CD4-positive, alpha-beta memory T cell (primary cell): ENCODE measurements around the gene CPEB4. TPM values are rescaled to one million over a fixed set of nuclear protein-coding genes. Genes with fewer than 3 reads are reported as not detected.

Experiments used
- CTCF ChIA-PET: fragments of 350-600 bp; sonication (Branson Sonifier 250); formaldehyde crosslinking; loops from one replicate; lab custom pipeline; 2021; ENCODE audit warnings: inconsistent platforms; ENCODE audit not compliant: partially characterized antibody; lab: Charles Lee
- POLR2A ChIA-PET: fragments of 350-600 bp; sonication (Branson Sonifier 250); formaldehyde crosslinking; loops from one replicate; lab custom pipeline; 2021; ENCODE audit not compliant: partially characterized antibody; lab: Charles Lee
- DNase-seq, 5 donors: peaks; one replicate each; pipeline versions ENCODE4 v3.0.0 to v3.0.0-alpha.2; 2020 to 2022; ENCODE audit warnings: mixed read lengths in 1 of 5
- H3K27ac ChIP-seq: one replicate; pipeline ENCODE4 v1.7.0; 2013; ENCODE audit warnings: low read depth, low read length
- H3K27me3 ChIP-seq: 2 replicates; pipeline ENCODE4 v1.7.0; 2013; ENCODE audit warnings: mild to moderate bottlenecking, low read length, moderate library complexity; ENCODE audit not compliant: insufficient read depth
- H3K36me3 ChIP-seq: 2 replicates; pipeline ENCODE4 v1.7.0; 2013; ENCODE audit warnings: mild to moderate bottlenecking, low read length, moderate library complexity; ENCODE audit not compliant: insufficient read depth
- H3K4me1 ChIP-seq: 2 replicates; pipeline ENCODE4 v1.7.0; 2013; ENCODE audit warnings: mild to moderate bottlenecking, low read length, moderate library complexity; ENCODE audit not compliant: insufficient read depth
- H3K4me3 ChIP-seq, 2 donors: one replicate each; pipeline ENCODE4 v1.7.0; 2013; ENCODE audit warnings: low read length in 2 of 2, mild to moderate bottlenecking in 1 of 2
- H3K9me3 ChIP-seq, 2 donors: one replicate each; pipeline ENCODE4 v1.7.0; 2013; ENCODE audit warnings: low read length in 2 of 2, control low read depth in 1 of 2; ENCODE audit not compliant: control insufficient read depth in 1 of 2
- H3K27ac Mint-ChIP-seq, 7 donors: one replicate each; pipeline ENCODE4 v1.8.0; 2020 to 2021; ENCODE audit warnings: mixed read lengths in 7 of 7, mild to moderate bottlenecking in 6 of 7, inconsistent platforms in 3 of 7, moderate library complexity in 3 of 7
- H3K27me3 Mint-ChIP-seq, 2 donors: one replicate each; pipeline ENCODE4 v1.8.0; 2020 to 2021; ENCODE audit warnings: mixed read lengths in 2 of 2
- H3K36me3 Mint-ChIP-seq, 2 donors: one replicate each; pipeline ENCODE4 v1.8.0; 2020 to 2021; ENCODE audit warnings: mixed read lengths in 2 of 2, inconsistent platforms in 1 of 2, mild to moderate bottlenecking in 1 of 2
- H3K4me1 Mint-ChIP-seq, 4 donors: one replicate each; pipeline ENCODE4 v1.8.0; 2020 to 2021; ENCODE audit warnings: mixed read lengths in 4 of 4, mild to moderate bottlenecking in 1 of 4
- H3K4me3 Mint-ChIP-seq, 8 donors: one replicate each; pipeline ENCODE4 v1.8.0; 2020 to 2021; ENCODE audit warnings: mixed read lengths in 8 of 8, mild to moderate bottlenecking in 7 of 8, moderate library complexity in 6 of 8, inconsistent platforms in 3 of 8
- H3K9me3 Mint-ChIP-seq, 8 donors: one replicate each; pipeline ENCODE4 v1.8.0; 2020 to 2021; ENCODE audit warnings: mixed read lengths in 8 of 8, mild to moderate bottlenecking in 5 of 8, inconsistent platforms in 3 of 8, moderate library complexity in 1 of 8
- intact Hi-C: fragments of 100-400 bp; cut with micrococcal nuclease; formaldehyde crosslinking; loops from one replicate; pipeline ENCODE4 v1.15.1; 2023
- polyA plus RNA-seq, 2 donors: library from polyadenylated mRNA; unstranded; fragments of 300-500 nt; fragmentation: Illumina TruSeq; gene quantifications; one replicate each; pipeline ENCODE4 v1.2.3, GENCODE V29; 2021
- total RNA-seq, 2 experiments: library from RNA; stranded (reverse); gene quantifications; one replicate each; pipeline ENCODE4 v1.2.3, GENCODE V29; 2021

The CPEB4 gene
- total and polyA plus RNA-seq, 4 experiments from 2014 or later: 1.9 to 18.3 (median 11.6) TPM

- no peak for DNase-seq
- CTCF ChIA-PET: interaction anchor here (1.3 to 3.5 kb wide), 3 partner anchors 8 to 295 kb away, joined by 5 to 13 read pairs (median 6); partner anchors contain the start of gene BOD1
- Histone ChIP-seq H3K4me1 (peaks cover 4% of the 10 kb centered on the region), H3K36me3 (no peaks in the 10 kb centered on the region), H3K27me3 (no peaks in the 10 kb centered on the region), H3K9me3 (no peaks in the 10 kb centered on the region), H3K27ac (no peak overlapping the region), H3K4me3 (no peak overlapping the region)
- no peak overlapping the region for H3K4me3 Mint-ChIP-seq
- no peak overlapping the region for H3K27ac Mint-ChIP-seq
- H3K4me1 Mint-ChIP-seq: peaks cover 10 to 23% (median 18%) of the 10 kb centered on the region in 4 donors
- intact Hi-C loops: no loop called here
- POLR2A ChIA-PET: interaction anchor here (0.9 to 1.0 kb wide), 2 partner anchors 24 to 25 kb away, joined by 3 to 4 read pairs; partner anchors contain the start of gene CPEB4
- peaks cover 11 to 18% of the 10 kb centered on the region in 2 donors for H3K36me3 Mint-ChIP-seq
- no peaks in the 10 kb centered on the region for H3K27me3 Mint-ChIP-seq
- no peaks in the 10 kb centered on the region for H3K9me3 Mint-ChIP-seq
These were observed 23.5 kb downstream of the CPEB4 start for GRCh38 chr5:173911623-173912022.

GRCh38 chr5:173913686-173914321 is 25.7 kb downstream of the CPEB4 start:
- Histone ChIP-seq H3K36me3 (no peaks in the 10 kb centered on the region), H3K27ac (no peak overlapping the region), H3K9me3 (no peaks in the 10 kb centered on the region), H3K4me1 (peaks cover 17% of the 10 kb centered on the region), H3K27me3 (no peaks in the 10 kb centered on the region), H3K4me3 (no peak overlapping the region)
- no peak overlapping the region for H3K4me3 Mint-ChIP-seq
- H3K27me3 Mint-ChIP-seq: no peaks in the 10 kb centered on the region
- ChIA-PET POLR2A (interaction anchor here (2.8 kb wide), 1 partner anchor 26 kb away, joined by 15 read pairs; the partner anchor contains the start of gene CPEB4), CTCF (interaction anchor here (0.8 to 2.3 kb wide), 4 partner anchors 10 to 296 kb away, joined by 3 to 9 read pairs (median 4); no protein-coding TSS in a partner anchor)
- H3K4me1 Mint-ChIP-seq: peaks cover 4 to 10% (median 5%) of the 10 kb centered on the region in 4 donors
- no peak for DNase-seq
- intact Hi-C loops: no loop called here
- peaks cover 11 to 18% of the 10 kb centered on the region in 2 donors for H3K36me3 Mint-ChIP-seq
- H3K9me3 Mint-ChIP-seq: no peaks in the 10 kb centered on the region
- H3K27ac Mint-ChIP-seq: no peak overlapping the region

DNA sequence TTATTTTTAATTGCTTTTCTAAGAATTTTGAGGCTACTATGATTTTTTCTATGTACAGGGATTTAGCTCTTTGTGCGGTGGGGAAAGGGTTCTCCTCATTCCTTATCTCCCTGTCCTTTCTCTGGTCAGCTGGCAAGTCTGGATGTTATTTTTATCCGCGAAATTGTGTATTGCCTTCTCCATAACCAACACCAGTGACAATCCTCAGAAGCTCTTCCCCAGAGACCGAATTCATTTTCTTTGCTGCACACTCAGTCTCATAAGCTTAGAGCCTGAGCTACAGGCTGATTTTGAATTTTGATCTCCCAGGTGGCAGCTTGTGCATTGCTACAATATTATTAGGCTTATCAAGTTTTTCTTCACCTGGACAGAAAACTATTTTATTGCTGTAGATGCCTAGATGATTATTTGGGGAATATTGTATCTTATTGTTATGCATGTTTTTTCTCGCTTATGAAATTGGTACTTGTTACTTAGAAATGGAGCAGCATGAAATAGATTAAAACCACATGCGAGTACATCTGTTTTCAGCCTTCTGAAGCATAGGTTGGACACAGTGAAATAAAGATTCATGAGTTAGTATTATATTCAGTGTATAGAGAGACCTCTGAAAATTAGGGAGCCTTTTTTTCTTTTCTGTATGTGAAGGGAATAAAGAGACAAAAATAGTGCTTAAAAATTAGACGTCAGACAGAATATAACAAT is 27.3 kb downstream of the CPEB4 start:
- H3K4me3 ChIP-seq: no peak overlapping the region
- no peak for DNase-seq
- peaks cover 7 to 16% of the 10 kb centered on the region in 2 donors for H3K36me3 Mint-ChIP-seq
- H3K27ac Mint-ChIP-seq: peak overlapping the region in 3 of 7 donors; percentile 1 to 36 (median 32)
- H3K4me3 Mint-ChIP-seq: peak overlapping the region in 1 of 8 donors; percentile 13
- ChIA-PET POLR2A (interaction anchor here (1.4 to 1.7 kb wide), 2 partner anchors 25 to 28 kb away, joined by 3 to 11 read pairs; partner anchors contain the start of gene CPEB4), CTCF (interaction anchor here (1.0 to 3.8 kb wide), 4 partner anchors 10 to 299 kb away, joined by 3 to 52 read pairs (median 6); partner anchors contain the start of gene BOD1)
- intact Hi-C loops: no loop called here
- H3K27ac ChIP-seq: no peak overlapping the region
- H3K4me1 ChIP-seq: peaks cover 26% of the 10 kb centered on the region
- no peaks in the 10 kb centered on the region for H3K27me3 Mint-ChIP-seq
- no peaks in the 10 kb centered on the region for H3K9me3 ChIP-seq
- H3K27me3 ChIP-seq: no peaks in the 10 kb centered on the region
- H3K9me3 Mint-ChIP-seq: no peaks in the 10 kb centered on the region
- H3K4me1 Mint-ChIP-seq: peaks cover 0 to 4% (median 2%) of the 10 kb centered on the region in 4 donors
- H3K36me3 ChIP-seq: no peaks in the 10 kb centered on the region

DNA sequence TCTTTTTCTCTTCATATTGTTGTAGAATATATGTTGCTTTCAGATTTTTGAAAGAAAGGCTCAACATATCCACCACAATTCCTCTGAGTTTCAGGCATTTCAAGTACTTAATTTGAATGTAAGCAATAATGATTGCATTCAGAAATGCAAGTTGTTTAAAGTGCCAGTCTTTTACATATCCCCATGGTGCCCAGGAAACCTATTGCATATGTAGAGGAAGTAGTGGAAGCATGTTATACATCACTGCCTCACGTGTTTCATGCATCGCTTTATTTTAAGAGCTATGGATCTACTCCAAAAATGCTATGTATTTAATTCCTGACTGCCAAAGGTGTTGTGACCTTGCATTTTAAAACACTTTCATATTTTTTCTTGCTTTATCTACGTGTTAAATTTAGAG is 28.1 kb downstream of the CPEB4 start:
- CTCF ChIA-PET: interaction anchor here (1.3 to 3.8 kb wide), 2 partner anchors 9 to 298 kb away, joined by 4 to 52 read pairs; partner anchors contain the start of gene BOD1
- no peak for DNase-seq
- Mint-ChIP-seq H3K36me3 (peaks cover 4 to 14% of the 10 kb centered on the region in 2 donors), H3K27ac (peak overlapping the region in 2 of 7 donors; percentile 21 to 53), H3K9me3 (no peaks in the 10 kb centered on the region), H3K4me1 (peaks cover 0 to 8% (median 2%) of the 10 kb centered on the region in 4 donors), H3K4me3 (no peak overlapping the region), H3K27me3 (no peaks in the 10 kb centered on the region)
- Histone ChIP-seq H3K4me1 (peaks cover 26% of the 10 kb centered on the region), H3K27me3 (no peaks in the 10 kb centered on the region), H3K27ac (no peak overlapping the region), H3K9me3 (no peaks in the 10 kb centered on the region), H3K4me3 (no peak overlapping the region), H3K36me3 (no peaks in the 10 kb centered on the region)
- POLR2A ChIA-PET: interaction anchor here (1.7 to 3.7 kb wide), 4 partner anchors 12 to 300 kb away, joined by 11 to 42 read pairs (median 28); partner anchors contain the start of genes BOD1 and CPEB4
- intact Hi-C loops: no loop called here

- peak overlapping the region; percentile 89 for H3K27ac ChIP-seq
- H3K4me1 ChIP-seq: peaks cover 26% of the 10 kb centered on the region
- CTCF ChIA-PET: interaction anchor here (0.9 to 3.8 kb wide), 9 partner anchors 9 to 300 kb away, joined by 3 to 52 read pairs (median 4); partner anchors contain the start of genes BOD1 and CPEB4
- Mint-ChIP-seq H3K36me3 (peaks cover 0 to 6% of the 10 kb centered on the region in 2 donors), H3K4me1 (peaks cover 0 to 8% (median 3%) of the 10 kb centered on the region in 4 donors), H3K9me3 (no peaks in the 10 kb centered on the region), H3K27ac (no peak overlapping the region), H3K4me3 (no peak overlapping the region), H3K27me3 (no peaks in the 10 kb centered on the region)
- H3K9me3 ChIP-seq: no peaks in the 10 kb centered on the region
- H3K4me3 ChIP-seq: peak overlapping the region; percentile 49 to 74
- POLR2A ChIA-PET: interaction anchor here (0.7 to 3.7 kb wide), 18 partner anchors 8 to 1148 kb away, joined by 3 to 102 read pairs (median 4); partner anchors contain the start of genes ATP6V0E1, BOD1, CPEB4 and DUSP1
- no peaks in the 10 kb centered on the region for H3K36me3 ChIP-seq
- H3K27me3 ChIP-seq: no peaks in the 10 kb centered on the region
- DNase-seq: peak; percentile 78 to 87 (median 83)
- intact Hi-C loops: loop anchor here (1.0 to 2.0 kb wide), 6 partner anchors 30 to 302 kb away; partner anchors contain the start of genes BOD1 and CPEB4
These were observed 29.9 kb downstream of the CPEB4 start for GRCh38 chr5:173917788-173918786.

GRCh38 chr5:173919443-173919842 is 31.3 kb downstream of the CPEB4 start:
- intact Hi-C loops: loop anchor here (2.0 kb wide), 2 partner anchors 53 to 137 kb away; no protein-coding TSS in a partner anchor
- H3K36me3 ChIP-seq: no peaks in the 10 kb centered on the region
- H3K4me3 ChIP-seq: no peak overlapping the region
- Mint-ChIP-seq H3K27ac (no peak overlapping the region), H3K9me3 (no peaks in the 10 kb centered on the region), H3K36me3 (peaks cover 0 to 2% of the 10 kb centered on the region in 2 donors), H3K4me1 (peaks cover 0 to 10% (median 6%) of the 10 kb centered on the region in 4 donors), H3K4me3 (no peak overlapping the region), H3K27me3 (no peaks in the 10 kb centered on the region)
- CTCF ChIA-PET: interaction anchor here (1.6 to 3.8 kb wide), 4 partner anchors 15 to 302 kb away, joined by 3 to 52 read pairs (median 7); partner anchors contain the start of genes BOD1 and CPEB4
- peak overlapping the region; percentile 89 for H3K27ac ChIP-seq
- no peaks in the 10 kb centered on the region for H3K9me3 ChIP-seq
- no peak for DNase-seq
- H3K4me1 ChIP-seq: peaks cover 26% of the 10 kb centered on the region
- no peaks in the 10 kb centered on the region for H3K27me3 ChIP-seq
- POLR2A ChIA-PET: interaction anchor here (1.5 to 3.7 kb wide), 3 partner anchors 34 to 303 kb away, joined by 3 to 102 read pairs (median 42); partner anchors contain the start of genes BOD1 and CPEB4
